ENCODE results near the gene CPAMD8. TPM values are rescaled to one million over a fixed set of nuclear protein-coding genes. Genes with fewer than 3 reads are reported as not detected.

Gene CPAMD8
- total and polyA plus RNA-seq, 2 donors (not counting 1 experiment from before 2014, with no cell fraction given): 1.1 to 2.7 TPM

- Mint-ChIP-seq H3K9me3 (ENCODE audit: insufficient read depth) (no peaks in the 10 kb centered on the region), H3K27me3 (no peaks in the 10 kb centered on the region), H3K27ac (peak overlapping the region; percentile 46), H3K4me3 (peak overlapping the region; percentile 88), H3K4me1 (peaks cover 40% of the 10 kb centered on the region)
- Histone ChIP-seq H3K36me3 (replicated peaks in 1 of 2; ENCODE audit: control extremely low read depth in 1 of 2, control insufficient read depth in 1 of 2, extremely low read depth in 1 of 2, insufficient read depth in 2 of 2, low read length in 1 of 2) (no peaks in the 10 kb centered on the region), H3K79me2 (ENCODE audit: control insufficient read depth, insufficient read depth, low read length) (no peaks in the 10 kb centered on the region), H3K4me3 (ENCODE audit: control extremely low read depth in 1 of 5, extremely low read depth in 1 of 5, insufficient read depth in 1 of 5, low read depth in 2 of 5, low read length in 4 of 5) (peak overlapping the region in 4 of 5 experiments; percentile 47 to 84 (median 65)), H3K9me3 (ENCODE audit: control extremely low read depth in 1 of 3, control insufficient read depth in 2 of 3, insufficient read depth in 1 of 3, low read length in 2 of 3) (peaks cover 0 to 4% (median 0%) of the 10 kb centered on the region in 3 donors), H4K20me1 (ENCODE audit: control insufficient read depth, insufficient read depth, low read length, poor library complexity, severe bottlenecking) (no peaks in the 10 kb centered on the region), H3K4me2 (replicated peaks; ENCODE audit: low read depth, low read length, poor library complexity, severe bottlenecking) (peak overlapping the region; percentile 100), H3K9ac (ENCODE audit: low read length) (peak overlapping the region; percentile 72), H2AFZ (ENCODE audit: insufficient read depth, low read depth, low read length, poor library complexity, severe bottlenecking) (peak overlapping the region; percentile 84), H3K27ac (ENCODE audit: low read length in 2 of 2) (no peak overlapping the region), H3K4me1 (ENCODE audit: control insufficient read depth in 2 of 2, insufficient read depth in 2 of 2, low read length in 2 of 2) (peaks cover 35 to 52% of the 10 kb centered on the region in 2 donors), H3K27me3 (replicated peaks in 1 of 4; ENCODE audit: control extremely low read depth in 1 of 4, control insufficient read depth in 3 of 4, insufficient read depth in 4 of 4, low read length in 3 of 4) (peaks cover 0 to 11% (median 2%) of the 10 kb centered on the region in 4 experiments)
- TF ChIP-seq EZH2 (IDR thresholded peaks at IDR 0.05; ENCODE audit: borderline replicate concordance, insufficient read depth, low read depth, low read length, poor library complexity, severe bottlenecking): no peak
- TF ChIP-seq, protein P1, sequence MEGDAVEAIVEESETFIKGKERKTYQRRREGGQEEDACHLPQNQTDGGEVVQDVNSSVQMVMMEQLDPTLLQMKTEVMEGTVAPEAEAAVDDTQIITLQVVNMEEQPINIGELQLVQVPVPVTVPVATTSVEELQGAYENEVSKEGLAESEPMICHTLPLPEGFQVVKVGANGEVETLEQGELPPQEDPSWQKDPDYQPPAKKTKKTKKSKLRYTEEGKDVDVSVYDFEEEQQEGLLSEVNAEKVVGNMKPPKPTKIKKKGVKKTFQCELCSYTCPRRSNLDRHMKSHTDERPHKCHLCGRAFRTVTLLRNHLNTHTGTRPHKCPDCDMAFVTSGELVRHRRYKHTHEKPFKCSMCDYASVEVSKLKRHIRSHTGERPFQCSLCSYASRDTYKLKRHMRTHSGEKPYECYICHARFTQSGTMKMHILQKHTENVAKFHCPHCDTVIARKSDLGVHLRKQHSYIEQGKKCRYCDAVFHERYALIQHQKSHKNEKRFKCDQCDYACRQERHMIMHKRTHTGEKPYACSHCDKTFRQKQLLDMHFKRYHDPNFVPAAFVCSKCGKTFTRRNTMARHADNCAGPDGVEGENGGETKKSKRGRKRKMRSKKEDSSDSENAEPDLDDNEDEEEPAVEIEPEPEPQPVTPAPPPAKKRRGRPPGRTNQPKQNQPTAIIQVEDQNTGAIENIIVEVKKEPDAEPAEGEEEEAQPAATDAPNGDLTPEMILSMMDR (IDR thresholded peaks at IDR 0.05): no peak
- ChIA-PET CTCF (interaction anchor here (0.7 to 1.5 kb wide), 2 partner anchors 125 to 369 kb away, joined by 3 read pairs; no protein-coding TSS in a partner anchor), POLR2A (interaction anchor here (0.6 kb wide), 1 partner anchor 268 kb away, joined by 3 read pairs; no protein-coding TSS in a partner anchor)
- intact Hi-C loops (cut with micrococcal nuclease): loop anchor here (2.0 to 10.0 kb wide), 4 partner anchors 62 to 408 kb away; partner anchors contain the start of genes ABHD8, DDA1, MRPL34 and NWD1
- WGBS (ENCODE audit: insufficient coverage): 2% methylated on average over 41 of the region's 68 CpGs
- ATAC-seq (ENCODE audit: low read depth) (peak; percentile 68), DNase-seq (peak; percentile 85)
Measured at GRCh38 chr19:16897029-16897855, 129.4 kb downstream of the CPAMD8 start.
